GM03348 (cell line): ENCODE measurements around the gene HOXB5.

Experiments used
- DNase-seq: peaks from one replicate; pipeline ENCODE4 v3.0.0; 2012; ENCODE audit warnings: low spot score

HOXB5 gene

DNA sequence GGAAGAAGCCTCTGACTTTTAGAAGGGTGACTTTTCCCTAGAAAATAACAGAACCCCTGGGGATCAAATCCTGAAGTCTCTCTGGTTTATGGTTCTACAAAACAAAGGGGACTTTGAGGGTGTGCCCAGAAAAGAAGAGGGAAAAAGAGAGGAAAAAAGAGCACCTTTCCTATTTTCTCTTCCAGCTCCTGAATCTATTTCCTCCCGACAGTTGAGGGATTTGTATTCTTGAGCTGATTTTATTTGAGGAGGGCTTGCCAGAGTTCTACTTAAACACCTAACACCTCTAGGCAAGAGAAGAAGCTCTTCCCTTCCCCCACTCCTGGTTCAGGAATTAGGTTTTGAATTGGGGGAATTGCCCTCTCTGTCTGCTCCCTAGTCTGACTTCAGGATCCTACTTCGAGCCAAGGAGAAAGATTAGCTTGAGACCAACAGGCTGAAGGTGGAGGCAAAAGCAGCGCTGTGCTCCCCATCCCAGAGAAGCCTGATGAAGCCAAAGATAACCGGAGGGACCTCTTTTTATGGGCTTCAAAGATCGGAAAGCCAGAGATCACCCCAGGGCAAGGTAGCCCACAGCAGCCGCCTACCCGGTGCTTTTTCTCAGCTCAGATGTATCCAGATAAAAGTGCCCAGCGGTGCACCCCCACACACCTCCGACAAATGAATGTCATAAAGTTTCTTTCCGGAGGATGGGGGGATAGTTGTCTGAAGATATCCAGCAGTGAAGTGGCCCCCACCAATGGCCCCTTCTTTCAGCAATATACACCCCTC is 4.3 kb downstream of the HOXB5 start:
- DNase-seq, result no peak

GRCh38 chr17:48588528-48588927 is 5.1 kb downstream of the HOXB5 start:
- no peak for DNase-seq

- no peak for DNase-seq
Observed at GRCh38 chr17:48588074-48588415, 5.5 kb downstream of the HOXB5 start.

DNA sequence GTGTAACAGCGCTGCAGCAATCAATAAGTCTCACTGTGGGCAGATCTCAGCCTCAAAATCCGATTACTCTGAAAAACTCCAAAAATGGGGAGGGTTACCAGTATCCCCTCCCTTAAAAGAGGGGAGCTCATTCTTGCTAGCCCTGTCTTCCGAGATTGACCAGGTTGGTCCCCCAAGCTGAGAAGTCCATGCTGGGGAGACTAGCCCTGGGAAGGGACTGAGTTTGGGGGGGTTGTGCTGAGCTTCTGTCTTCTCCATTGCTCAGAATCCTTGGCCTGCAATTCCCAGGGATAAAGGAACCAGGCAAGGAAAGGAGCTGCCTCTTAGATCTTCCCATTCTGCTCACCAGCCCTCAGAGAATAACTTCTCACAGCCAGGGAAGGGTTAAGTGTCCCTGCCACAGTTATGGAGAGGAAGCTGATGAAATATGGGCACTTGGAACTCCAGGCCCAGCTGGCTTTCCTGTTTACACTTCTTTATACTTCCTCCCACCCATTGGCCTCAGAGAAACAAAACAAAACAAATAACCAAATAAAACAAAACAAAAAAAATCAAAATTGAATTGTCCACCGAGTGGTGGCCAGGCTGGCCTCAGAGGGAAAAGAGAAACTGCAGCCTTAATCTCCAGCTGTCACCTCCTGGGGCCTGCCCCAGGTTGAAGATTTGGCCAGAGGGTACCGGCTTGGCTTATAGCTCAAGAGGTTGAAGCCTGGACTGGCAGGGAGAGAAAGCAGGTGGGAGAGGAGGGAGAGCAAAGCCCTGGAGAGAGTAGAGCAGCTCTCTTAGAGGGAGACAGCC is 6.1 kb downstream of the HOXB5 start:
- no peak for DNase-seq

DNA sequence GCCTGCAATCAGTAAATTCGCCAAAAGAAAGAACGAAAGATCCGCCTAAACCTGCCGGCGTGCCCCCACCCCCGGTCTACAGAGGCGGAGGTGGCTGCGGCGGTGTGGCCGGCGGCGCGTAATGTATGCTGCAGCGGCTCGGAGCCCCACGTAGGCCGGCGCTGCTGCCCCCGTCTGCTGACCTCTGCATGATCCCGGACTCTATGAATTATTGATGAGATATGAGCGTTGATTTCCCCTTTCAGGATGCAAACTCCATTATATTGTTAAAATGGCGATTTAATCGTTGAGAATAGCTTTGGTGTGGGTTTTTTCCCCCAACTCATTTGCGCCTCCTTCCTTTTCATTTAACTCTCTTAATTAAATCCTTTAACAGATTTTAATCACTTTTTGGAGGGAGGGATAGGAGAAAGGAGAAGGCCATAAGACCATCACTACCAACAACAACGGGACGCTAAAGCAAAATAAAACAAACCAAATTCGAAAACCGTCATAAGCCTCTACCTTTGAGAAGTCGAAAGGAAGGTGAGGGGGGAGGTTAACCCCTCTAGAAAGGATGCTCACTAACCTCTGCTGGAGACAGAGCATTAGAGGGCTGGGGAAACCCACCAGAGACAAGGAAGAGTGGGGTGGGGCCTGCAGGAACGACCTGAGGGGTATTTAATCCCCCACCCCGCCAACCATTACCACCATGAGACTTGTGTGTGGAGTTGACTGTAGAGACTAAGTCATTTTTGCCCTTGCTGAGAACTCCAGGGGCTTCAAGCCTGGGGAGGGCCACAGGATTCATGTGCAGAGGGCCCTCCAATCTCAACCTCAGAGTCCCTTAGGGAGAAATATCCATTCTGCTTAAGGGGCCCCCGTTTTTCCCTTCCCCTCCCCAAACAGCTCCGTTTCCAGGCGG is 7.0 kb downstream of the HOXB5 start:
- no peak for DNase-seq

GRCh38 chr17:48584223-48584741 is 9.3 kb downstream of the HOXB5 start:
- DNase-seq, result no peak

DNA sequence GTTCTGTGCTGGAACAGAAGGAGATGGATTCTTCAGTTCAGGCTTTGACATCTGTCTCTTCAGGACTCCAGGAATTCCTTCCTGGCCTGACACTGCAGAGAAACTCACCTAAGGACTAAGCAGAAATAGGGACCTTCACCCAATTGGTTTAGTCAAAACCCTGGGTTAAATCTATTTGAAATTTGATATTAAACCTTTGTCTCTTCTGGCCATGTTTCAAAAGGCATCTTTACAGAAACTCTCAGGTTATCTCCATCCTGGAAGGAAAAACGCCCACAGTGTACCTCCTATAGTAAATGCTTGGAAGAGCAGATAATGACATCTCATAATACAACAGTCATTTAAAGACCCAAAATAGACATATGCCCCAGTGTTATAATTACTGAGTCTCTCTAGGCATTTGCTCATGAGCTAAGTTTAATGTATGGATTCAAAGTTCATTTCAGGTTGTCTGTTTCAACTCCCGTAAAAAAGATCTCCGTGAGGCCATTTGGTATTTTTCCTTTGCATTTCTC is 9.8 kb downstream of the HOXB5 start:
- no peak for DNase-seq

DNA sequence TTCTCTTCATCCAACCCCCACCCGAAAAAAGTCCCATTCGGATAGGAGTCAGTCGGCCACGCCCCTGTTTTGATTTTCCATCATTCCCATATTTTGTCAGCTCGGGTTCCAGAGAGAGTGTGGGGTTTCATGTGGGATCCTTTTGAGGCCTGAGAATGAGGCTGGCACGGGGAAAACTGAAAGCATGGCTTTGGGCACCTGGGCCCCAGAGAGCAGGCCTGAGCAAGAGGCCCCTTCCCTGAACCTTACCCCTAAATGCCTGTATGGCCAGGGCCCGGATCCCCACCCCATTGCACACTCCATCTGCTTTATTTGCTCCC is 10.9 kb downstream of the HOXB5 start:
- no peak for DNase-seq

GRCh38 chr17:48579760-48580554 is 13.6 kb downstream of the HOXB5 start:
- no peak for DNase-seq

- no peak for DNase-seq
Observed at GRCh38 chr17:48579471-48579759, 14.2 kb downstream of the HOXB5 start.

GRCh38 chr17:48578616-48579470 is 14.7 kb downstream of the HOXB5 start:
- no peak for DNase-seq

DNA sequence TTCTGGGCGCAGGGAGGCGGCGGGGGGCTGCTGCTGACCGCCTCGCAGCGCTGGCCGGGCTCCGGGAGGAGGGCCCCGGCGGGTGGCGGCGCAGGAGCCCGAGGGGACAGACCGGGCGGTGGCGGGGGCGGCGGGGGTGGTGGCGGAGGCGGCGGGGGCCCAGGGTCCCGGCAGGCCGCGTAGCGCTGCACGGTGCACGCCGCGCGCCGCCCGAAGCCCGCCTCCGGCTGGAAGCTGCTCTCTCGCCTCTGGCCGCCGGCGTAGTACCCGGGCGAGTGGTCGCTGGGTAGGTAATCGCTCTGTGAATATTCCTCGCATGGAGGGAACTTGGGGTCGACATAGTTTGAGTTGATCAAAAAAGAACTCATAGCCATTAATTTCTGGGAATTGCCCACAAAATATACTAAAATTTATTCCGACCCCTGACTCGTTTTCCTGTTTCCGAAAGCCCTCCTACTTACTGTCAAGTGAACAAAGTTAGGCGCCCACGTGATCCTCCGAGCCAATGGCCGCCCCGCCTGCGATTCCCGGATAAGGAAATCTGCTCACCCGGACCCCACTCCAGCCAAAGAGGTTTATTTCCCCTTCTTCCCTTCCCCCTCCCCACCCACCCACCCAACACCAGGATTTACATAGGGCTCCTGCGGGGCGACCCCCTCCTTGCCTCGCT is 15.5 kb downstream of the HOXB5 start, which contains the start of gene HOXB4:
TSS of gene HOXB4 (minus strand) at position 405 of the 670 bp plus-strand sequence. CDS start at position 374, 31 bp downstream.
- peak; percentile 83 for DNase-seq

DNA sequence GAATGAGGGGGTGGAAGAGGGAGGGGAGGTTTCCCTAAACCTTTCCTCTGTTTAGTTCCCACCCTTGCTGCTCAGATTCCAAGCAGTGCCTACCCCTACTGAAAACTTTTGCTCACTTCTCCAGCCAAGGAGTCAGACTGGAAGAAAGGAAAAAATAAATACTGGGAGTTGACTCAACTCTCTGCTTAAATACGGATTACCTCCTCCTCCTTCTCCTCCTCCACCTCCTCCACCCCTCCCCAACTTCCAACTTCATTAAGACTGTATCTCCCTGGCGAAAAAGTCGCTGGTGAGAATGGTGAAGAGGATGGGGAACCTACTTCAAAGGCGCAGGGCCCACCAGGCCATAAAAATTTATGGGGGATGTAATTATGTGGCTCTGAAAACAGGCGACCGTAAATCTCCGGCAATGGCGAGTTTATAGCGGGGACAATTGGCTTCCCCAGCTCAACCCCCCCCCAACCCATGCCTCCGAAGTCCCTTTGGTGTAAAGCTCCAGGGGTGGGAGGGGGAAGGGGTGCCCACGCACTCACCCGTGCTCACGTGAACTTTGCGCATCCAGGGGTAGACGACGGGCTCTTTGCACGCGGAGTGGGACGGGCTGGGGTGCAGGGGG is 16.1 kb downstream of the HOXB5 start:
- DNase-seq, result no peak

GRCh38 chr17:48576479-48577309 is 16.9 kb downstream of the HOXB5 start:
- DNase-seq, result peak; percentile 67

DNA sequence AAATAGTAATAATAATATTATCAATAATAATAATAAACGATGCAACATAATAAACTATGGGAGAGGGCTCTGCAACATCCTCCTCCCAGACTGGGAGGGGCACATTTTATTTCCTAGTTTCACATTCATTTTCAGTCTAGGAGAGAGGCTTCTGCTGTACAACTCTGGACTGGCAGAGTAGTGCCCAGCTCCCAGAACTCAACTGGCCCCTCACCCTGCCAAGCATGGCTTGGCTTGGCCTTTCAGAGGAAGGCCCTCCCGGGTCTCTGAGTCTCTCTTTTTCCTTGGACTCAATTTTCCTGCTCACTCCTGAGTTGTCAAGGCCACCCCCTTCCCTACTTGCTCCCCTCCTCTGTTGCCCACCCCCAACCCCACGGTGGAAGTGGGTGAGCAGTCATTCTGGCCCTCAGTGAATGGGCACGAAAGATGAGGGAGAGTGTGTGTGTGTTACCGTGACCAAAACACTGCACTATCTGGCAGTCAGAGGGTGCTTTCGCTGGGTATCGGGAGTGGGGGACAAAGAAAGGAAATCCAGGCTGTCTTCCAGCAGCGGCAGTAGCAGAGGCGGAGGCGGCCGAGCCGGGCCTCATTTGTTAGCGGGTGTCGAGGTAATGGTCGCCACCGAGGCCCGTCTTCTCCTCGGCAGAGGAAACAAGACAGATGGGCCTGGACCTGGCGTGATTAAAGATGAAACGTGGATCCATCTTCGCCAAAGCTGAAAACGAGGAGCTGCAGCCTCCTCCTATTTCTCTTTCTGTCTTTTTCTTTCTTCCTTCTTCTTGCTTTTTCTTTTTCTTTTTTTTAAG is 17.7 kb downstream of the HOXB5 start:
- no peak for DNase-seq

DNA sequence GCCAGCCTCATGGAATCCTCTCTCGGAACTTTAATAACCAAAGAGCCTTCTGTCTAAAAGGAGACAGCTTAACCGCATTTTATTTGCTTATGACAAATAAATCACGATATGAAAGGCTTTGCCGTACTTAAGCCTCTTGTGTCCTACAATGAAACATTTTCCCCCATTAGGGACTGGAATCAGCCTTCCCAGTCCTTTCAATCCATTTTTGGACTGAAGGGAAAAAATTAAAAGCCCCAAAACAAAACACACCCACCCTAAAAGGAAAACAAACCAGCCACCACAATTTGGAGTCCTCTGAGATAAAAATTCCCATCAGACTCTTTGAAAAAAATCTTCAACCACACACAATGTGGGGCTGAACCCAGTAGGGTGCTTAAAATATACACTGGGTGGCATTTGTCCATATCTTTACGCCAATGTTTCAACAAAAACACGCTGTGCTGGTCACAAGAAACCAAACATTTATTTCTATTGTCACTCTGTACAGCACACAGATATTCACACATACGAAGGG is 18.5 kb downstream of the HOXB5 start:
- no peak for DNase-seq

GRCh38 chr17:48574505-48575065 is 19.0 kb downstream of the HOXB5 start:
- DNase-seq, result no peak
